Measurements from ENCODE around the gene SELENBP1.
A peak's percentile ranks its signal among the peaks of the same experiment; 100 is the strongest.

Gene SELENBP1

DNA sequence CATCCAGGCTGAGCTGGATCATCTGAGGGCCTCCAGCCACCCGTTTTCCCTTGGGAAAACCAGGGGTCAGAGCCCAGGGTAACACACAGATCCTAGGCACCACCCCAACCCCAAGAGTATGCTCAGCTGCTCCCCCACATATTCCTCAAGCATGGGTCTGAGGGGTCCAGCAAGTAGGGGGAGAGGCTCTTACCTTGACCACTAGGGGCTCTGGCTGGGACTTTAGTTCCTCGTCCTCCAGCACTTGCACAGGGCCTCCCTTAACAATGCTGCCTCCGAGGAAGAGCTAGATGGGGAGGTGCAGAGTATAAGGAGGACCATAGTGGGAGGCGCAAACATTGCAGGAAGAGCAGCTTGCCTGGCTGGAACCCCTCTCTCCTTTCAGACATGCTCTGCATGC is 7.5 kb downstream of the SELENBP1 start:
- Histone ChIP-seq H3K79me1 (ENCODE audit: low read length) (no peaks in the 10 kb centered on the region), H4K8ac (ENCODE audit: low read depth, low read length) (no peak overlapping the region), H2AK5ac (ENCODE audit: low read length) (no peak overlapping the region), H4K91ac (ENCODE audit: low read depth, low read length) (no peak overlapping the region), H3K18ac (ENCODE audit: low read length) (no peak overlapping the region), H3K27me3 (ENCODE audit: insufficient read depth, low read length) (no peaks in the 10 kb centered on the region), H2BK12ac (ENCODE audit: low read length) (no peak overlapping the region), H3K14ac (ENCODE audit: low read length) (no peak overlapping the region), H3K23ac (ENCODE audit: low read length) (no peak overlapping the region), H3K9me3 (ENCODE audit: insufficient read depth, low read depth, low read length) (peaks cover 18% of the 10 kb centered on the region), H2BK5ac (ENCODE audit: low read depth, low read length, poor library complexity) (no peak overlapping the region), H4K12ac (ENCODE audit: low read depth, low read length) (no peak overlapping the region), H3K4me1 (ENCODE audit: control insufficient read depth in 1 of 2, insufficient read depth in 2 of 2, low read length in 2 of 2) (no peaks in the 10 kb centered on the region), H3K4ac (ENCODE audit: low read depth, low read length) (no peak overlapping the region), H3K4me2 (ENCODE audit: low read length) (no peak overlapping the region), H3K36me3 (ENCODE audit: control insufficient read depth in 1 of 2, insufficient read depth in 2 of 2, low read length in 2 of 2) (peaks cover 2 to 3% of the 10 kb centered on the region in 2 experiments), H3K79me2 (ENCODE audit: control insufficient read depth, insufficient read depth, low read length, poor library complexity) (no peaks in the 10 kb centered on the region), H2AFZ (ENCODE audit: insufficient read depth, low read length, poor library complexity) (no peak overlapping the region), H3K4me3 (ENCODE audit: low read depth, low read length) (no peak overlapping the region), H2BK120ac (ENCODE audit: insufficient read depth, low read length, poor library complexity) (no peak overlapping the region), H3K9ac (ENCODE audit: low read length) (no peak overlapping the region), H3K27ac (ENCODE audit: low read depth, low read length) (no peak overlapping the region)
- DNase-seq = no peak
- no CpG with 5 or more reads among the region's 4 CpGs for WGBS (ENCODE audit: extremely low coverage, insufficient coverage, insufficient read length)

DNA sequence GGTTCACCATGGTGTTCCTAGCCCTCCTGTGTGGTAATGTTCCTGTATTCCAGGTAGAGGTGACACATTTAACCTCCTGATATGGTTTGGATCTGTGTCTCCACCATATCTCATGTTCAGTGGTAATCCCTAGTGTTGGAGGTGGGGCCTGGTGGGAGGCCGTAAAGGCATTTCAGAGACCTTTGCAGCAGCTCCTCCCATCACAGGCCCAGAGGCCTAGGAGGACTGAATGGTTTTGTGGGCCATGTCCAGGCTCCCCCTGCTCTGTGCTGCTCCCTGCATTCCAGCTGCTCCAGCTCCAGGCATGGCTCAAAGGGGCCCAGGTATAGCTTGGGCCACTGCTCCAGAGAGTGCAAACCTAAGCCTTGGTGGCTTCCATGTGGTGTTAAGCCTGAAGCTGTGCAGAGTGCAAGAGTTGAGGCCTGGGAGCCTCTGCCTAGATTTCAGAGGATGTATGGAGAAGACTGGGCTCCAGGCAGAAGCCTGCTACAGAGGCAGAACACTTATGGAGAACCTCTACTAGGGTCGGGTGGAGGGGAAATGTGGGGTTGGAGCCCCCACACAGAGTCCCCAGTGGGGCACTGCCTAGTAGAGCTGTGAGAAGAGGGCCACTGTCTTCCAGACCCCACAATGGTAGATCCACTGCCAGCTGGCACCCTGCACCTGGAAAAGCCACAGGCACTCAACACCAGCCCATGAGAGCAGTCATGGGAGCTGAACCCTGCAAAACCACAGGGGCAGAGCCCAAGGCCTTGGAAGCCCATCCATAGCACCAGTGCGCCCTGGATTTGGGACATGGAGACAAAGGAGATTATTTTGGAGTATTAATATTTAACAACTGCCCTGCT is 10.0 kb downstream of the SELENBP1 start:
- Histone ChIP-seq H4K91ac (ENCODE audit: low read depth, low read length) (no peak overlapping the region), H2BK12ac (ENCODE audit: low read length) (no peak overlapping the region), H3K14ac (ENCODE audit: low read length) (no peak overlapping the region), H3K9me3 (ENCODE audit: insufficient read depth, low read depth, low read length) (peaks cover 15% of the 10 kb centered on the region), H2BK5ac (ENCODE audit: low read depth, low read length, poor library complexity) (no peak overlapping the region), H4K8ac (ENCODE audit: low read depth, low read length) (no peak overlapping the region), H2AK5ac (ENCODE audit: low read length) (no peak overlapping the region), H3K9ac (ENCODE audit: low read length) (no peak overlapping the region), H3K27ac (ENCODE audit: low read depth, low read length) (no peak overlapping the region), H3K36me3 (ENCODE audit: control insufficient read depth in 1 of 2, insufficient read depth in 2 of 2, low read length in 2 of 2) (peaks cover 2 to 3% of the 10 kb centered on the region in 2 experiments), H3K18ac (ENCODE audit: low read length) (no peak overlapping the region), H3K23ac (ENCODE audit: low read length) (no peak overlapping the region), H4K12ac (ENCODE audit: low read depth, low read length) (no peak overlapping the region), H3K4me3 (ENCODE audit: low read depth, low read length) (no peak overlapping the region), H3K4ac (ENCODE audit: low read depth, low read length) (no peak overlapping the region), H3K79me1 (ENCODE audit: low read length) (no peaks in the 10 kb centered on the region), H3K4me1 (ENCODE audit: control insufficient read depth in 1 of 2, insufficient read depth in 2 of 2, low read length in 2 of 2) (no peaks in the 10 kb centered on the region), H3K27me3 (ENCODE audit: insufficient read depth, low read length) (no peaks in the 10 kb centered on the region), H3K79me2 (ENCODE audit: control insufficient read depth, insufficient read depth, low read length, poor library complexity) (no peaks in the 10 kb centered on the region), H3K4me2 (ENCODE audit: low read length) (no peak overlapping the region), H2BK120ac (ENCODE audit: insufficient read depth, low read length, poor library complexity) (no peak overlapping the region), H2AFZ (ENCODE audit: insufficient read depth, low read length, poor library complexity) (no peak overlapping the region)
- no peak for DNase-seq
- no CpG with 5 or more reads among the region's 3 CpGs for WGBS (ENCODE audit: extremely low coverage, insufficient coverage, insufficient read length)

DNA sequence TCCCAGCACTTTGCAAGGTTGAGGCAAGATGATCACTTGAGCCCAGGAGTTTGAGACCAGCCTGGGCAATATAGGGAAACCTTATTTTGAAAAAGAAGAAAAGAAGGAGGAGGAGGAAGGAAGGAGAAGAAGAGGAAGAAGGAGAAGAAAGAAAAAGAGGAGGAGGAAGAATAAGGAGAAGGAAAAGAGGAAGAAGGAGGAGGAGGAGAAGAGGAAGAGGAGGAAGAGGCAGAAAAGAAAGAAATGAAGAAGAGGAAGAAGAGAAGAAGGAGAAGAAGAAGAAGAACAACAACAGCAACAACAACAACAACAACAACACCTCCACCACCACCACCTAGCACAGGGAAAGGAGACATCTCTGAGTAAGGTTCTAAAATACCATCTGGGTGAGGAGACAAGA is 10.6 kb downstream of the SELENBP1 start:
- Histone ChIP-seq H3K4me1 (ENCODE audit: control insufficient read depth in 1 of 2, insufficient read depth in 2 of 2, low read length in 2 of 2) (no peaks in the 10 kb centered on the region), H2AK5ac (ENCODE audit: low read length) (no peak overlapping the region), H3K4me2 (ENCODE audit: low read length) (no peak overlapping the region), H3K23ac (ENCODE audit: low read length) (no peak overlapping the region), H4K8ac (ENCODE audit: low read depth, low read length) (no peak overlapping the region), H4K91ac (ENCODE audit: low read depth, low read length) (no peak overlapping the region), H3K79me1 (ENCODE audit: low read length) (no peaks in the 10 kb centered on the region), H2BK5ac (ENCODE audit: low read depth, low read length, poor library complexity) (no peak overlapping the region), H4K12ac (ENCODE audit: low read depth, low read length) (no peak overlapping the region), H3K4me3 (ENCODE audit: low read depth, low read length) (no peak overlapping the region), H3K4ac (ENCODE audit: low read depth, low read length) (no peak overlapping the region), H3K9ac (ENCODE audit: low read length) (no peak overlapping the region), H3K79me2 (ENCODE audit: control insufficient read depth, insufficient read depth, low read length, poor library complexity) (no peaks in the 10 kb centered on the region), H3K27ac (ENCODE audit: low read depth, low read length) (no peak overlapping the region), H3K18ac (ENCODE audit: low read length) (no peak overlapping the region), H2AFZ (ENCODE audit: insufficient read depth, low read length, poor library complexity) (no peak overlapping the region), H3K14ac (ENCODE audit: low read length) (no peak overlapping the region), H2BK12ac (ENCODE audit: low read length) (no peak overlapping the region), H3K9me3 (ENCODE audit: insufficient read depth, low read depth, low read length) (peaks cover 15% of the 10 kb centered on the region), H3K27me3 (ENCODE audit: insufficient read depth, low read length) (no peaks in the 10 kb centered on the region), H3K36me3 (ENCODE audit: control insufficient read depth in 1 of 2, insufficient read depth in 2 of 2, low read length in 2 of 2) (peaks cover 2 to 3% of the 10 kb centered on the region in 2 experiments), H2BK120ac (ENCODE audit: insufficient read depth, low read length, poor library complexity) (no peak overlapping the region)
- no peak for DNase-seq

DNA sequence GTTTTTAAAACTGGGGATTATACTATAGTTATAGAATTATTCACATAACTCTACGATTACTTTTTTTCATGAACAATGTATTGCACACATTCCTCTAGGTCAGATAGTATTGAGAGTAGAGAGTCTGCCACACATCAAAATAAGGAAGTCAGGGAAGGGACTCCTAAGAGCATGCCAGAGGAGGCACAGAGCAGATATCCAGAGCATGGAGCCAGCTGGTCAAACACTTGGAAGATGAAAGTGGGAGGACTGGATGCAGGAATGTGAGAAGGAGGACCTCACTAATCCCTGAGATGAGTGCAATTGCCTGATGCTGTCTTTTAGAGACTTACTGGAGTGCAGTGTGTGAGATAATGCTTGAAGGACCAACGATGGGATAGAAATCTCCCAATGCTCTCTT is 15.8 kb downstream of the SELENBP1 start:
- DNase-seq = no peak
- no peak overlapping the region for H3K4me3 ChIP-seq (ENCODE audit: low read depth, low read length)
- no peak overlapping the region for H2BK120ac ChIP-seq (ENCODE audit: insufficient read depth, low read length, poor library complexity)
- H3K4me1 ChIP-seq (ENCODE audit: control insufficient read depth in 1 of 2, insufficient read depth in 2 of 2, low read length in 2 of 2) = no peaks in the 10 kb centered on the region
- H2BK12ac ChIP-seq (ENCODE audit: low read length) = no peak overlapping the region
- H3K23ac ChIP-seq (ENCODE audit: low read length) = no peak overlapping the region
- H2AK5ac ChIP-seq (ENCODE audit: low read length) = no peak overlapping the region
- no peak overlapping the region for H3K4ac ChIP-seq (ENCODE audit: low read depth, low read length)
- no peaks in the 10 kb centered on the region for H3K79me1 ChIP-seq (ENCODE audit: low read length)
- no peak overlapping the region for H2AFZ ChIP-seq (ENCODE audit: insufficient read depth, low read length, poor library complexity)
- peak overlapping the region; percentile 14 for H3K9ac ChIP-seq (ENCODE audit: low read length)
- H3K4me2 ChIP-seq (ENCODE audit: low read length) = no peak overlapping the region
- H3K9me3 ChIP-seq (ENCODE audit: insufficient read depth, low read depth, low read length) = peaks cover 3% of the 10 kb centered on the region
- H3K18ac ChIP-seq (ENCODE audit: low read length) = no peak overlapping the region
- H3K27ac ChIP-seq (ENCODE audit: low read depth, low read length) = no peak overlapping the region
- no peaks in the 10 kb centered on the region for H3K79me2 ChIP-seq (ENCODE audit: control insufficient read depth, insufficient read depth, low read length, poor library complexity)
- no peaks in the 10 kb centered on the region for H3K27me3 ChIP-seq (ENCODE audit: insufficient read depth, low read length)
- no peak overlapping the region for H4K91ac ChIP-seq (ENCODE audit: low read depth, low read length)
- H2BK5ac ChIP-seq (ENCODE audit: low read depth, low read length, poor library complexity) = no peak overlapping the region
- no peaks in the 10 kb centered on the region for H3K36me3 ChIP-seq (ENCODE audit: control insufficient read depth in 1 of 2, insufficient read depth in 2 of 2, low read length in 2 of 2)
- H3K14ac ChIP-seq (ENCODE audit: low read length) = no peak overlapping the region
- no CpG with 5 or more reads among the region's 2 CpGs for WGBS (ENCODE audit: extremely low coverage, insufficient coverage, insufficient read length)
- no peak overlapping the region for H4K12ac ChIP-seq (ENCODE audit: low read depth, low read length)
- H4K8ac ChIP-seq (ENCODE audit: low read depth, low read length) = no peak overlapping the region
